Prostate gland (tissue), 2 donors: Measurements from ENCODE around the gene ETFBKMT.

Source experiments
- POLR2A ChIP-seq: fragments of 450-650 bp; IDR thresholded peaks from one replicate; pipeline ENCODE4 v1.6.1; 2016; ENCODE audit warnings: antibody characterized with exemption, mild to moderate bottlenecking
- POLR2AphosphoS5 ChIP-seq: sonication (generic); formaldehyde crosslinking; IDR thresholded peaks from one replicate; pipeline ENCODE4 v1.6.1; 2017; ENCODE audit warnings: antibody characterized with exemption
- TF ChIP-seq, protein P1 (sequence below), 4 experiments: fragments of 200-600 bp in 2 of 4; fragments of 450-650 bp in 2 of 4; sonication (generic) in 2 of 4; IDR thresholded peaks; 1 replicate in 3 of 4; 2 replicates in 1 of 4; pipeline ENCODE4 v1.5.1; 2016 to 2019; ENCODE audit warnings: antibody characterized with exemption in 4 of 4, mild to moderate bottlenecking in 2 of 4, moderate library complexity in 2 of 4

DNA sequence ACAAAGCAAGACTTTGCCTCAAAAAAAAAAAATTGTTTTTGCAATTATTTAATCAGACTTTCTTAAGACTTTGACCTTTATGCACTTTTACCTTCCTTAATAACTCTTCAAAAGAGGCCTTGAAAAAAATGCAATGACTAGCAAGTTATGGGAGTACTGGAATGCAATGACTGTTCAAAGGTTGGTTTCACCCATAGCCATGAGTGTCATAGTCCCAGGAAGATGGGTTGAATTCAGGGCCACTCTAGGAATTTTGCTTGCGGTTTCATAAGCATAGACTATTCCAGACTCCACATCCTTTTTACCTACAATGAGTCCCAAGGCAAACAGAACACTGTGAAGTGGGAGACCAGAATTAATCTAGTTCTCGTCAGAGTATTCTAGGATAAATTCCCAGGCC, 39.2 kb upstream of the ETFBKMT start:
- TF ChIP-seq POLR2A (no peak), POLR2AphosphoS5 (no peak)
- TF ChIP-seq, protein P1, sequence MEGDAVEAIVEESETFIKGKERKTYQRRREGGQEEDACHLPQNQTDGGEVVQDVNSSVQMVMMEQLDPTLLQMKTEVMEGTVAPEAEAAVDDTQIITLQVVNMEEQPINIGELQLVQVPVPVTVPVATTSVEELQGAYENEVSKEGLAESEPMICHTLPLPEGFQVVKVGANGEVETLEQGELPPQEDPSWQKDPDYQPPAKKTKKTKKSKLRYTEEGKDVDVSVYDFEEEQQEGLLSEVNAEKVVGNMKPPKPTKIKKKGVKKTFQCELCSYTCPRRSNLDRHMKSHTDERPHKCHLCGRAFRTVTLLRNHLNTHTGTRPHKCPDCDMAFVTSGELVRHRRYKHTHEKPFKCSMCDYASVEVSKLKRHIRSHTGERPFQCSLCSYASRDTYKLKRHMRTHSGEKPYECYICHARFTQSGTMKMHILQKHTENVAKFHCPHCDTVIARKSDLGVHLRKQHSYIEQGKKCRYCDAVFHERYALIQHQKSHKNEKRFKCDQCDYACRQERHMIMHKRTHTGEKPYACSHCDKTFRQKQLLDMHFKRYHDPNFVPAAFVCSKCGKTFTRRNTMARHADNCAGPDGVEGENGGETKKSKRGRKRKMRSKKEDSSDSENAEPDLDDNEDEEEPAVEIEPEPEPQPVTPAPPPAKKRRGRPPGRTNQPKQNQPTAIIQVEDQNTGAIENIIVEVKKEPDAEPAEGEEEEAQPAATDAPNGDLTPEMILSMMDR (IDR thresholded peaks at IDR 0.05): no peak
